GM12873 (cell line): Measurements from ENCODE around the gene ZNF830.
A peak's percentile ranks its signal among the peaks of the same experiment; 100 is the strongest.

Experiments
- CTCF ChIP-seq: IDR thresholded peaks from 2 replicates; pipeline ENCODE4 v1.5.1; 2012; ENCODE audit warnings: low read depth, mild to moderate bottlenecking, moderate library complexity, low read length, control low read depth; ENCODE audit not compliant: insufficient read depth; ENCODE audit errors: missing control alignments

ZNF830 gene

GRCh38 chr17:34993031-34993430 is 31.7 kb downstream of the ZNF830 start:
- TF ChIP-seq CTCF: no peak

DNA sequence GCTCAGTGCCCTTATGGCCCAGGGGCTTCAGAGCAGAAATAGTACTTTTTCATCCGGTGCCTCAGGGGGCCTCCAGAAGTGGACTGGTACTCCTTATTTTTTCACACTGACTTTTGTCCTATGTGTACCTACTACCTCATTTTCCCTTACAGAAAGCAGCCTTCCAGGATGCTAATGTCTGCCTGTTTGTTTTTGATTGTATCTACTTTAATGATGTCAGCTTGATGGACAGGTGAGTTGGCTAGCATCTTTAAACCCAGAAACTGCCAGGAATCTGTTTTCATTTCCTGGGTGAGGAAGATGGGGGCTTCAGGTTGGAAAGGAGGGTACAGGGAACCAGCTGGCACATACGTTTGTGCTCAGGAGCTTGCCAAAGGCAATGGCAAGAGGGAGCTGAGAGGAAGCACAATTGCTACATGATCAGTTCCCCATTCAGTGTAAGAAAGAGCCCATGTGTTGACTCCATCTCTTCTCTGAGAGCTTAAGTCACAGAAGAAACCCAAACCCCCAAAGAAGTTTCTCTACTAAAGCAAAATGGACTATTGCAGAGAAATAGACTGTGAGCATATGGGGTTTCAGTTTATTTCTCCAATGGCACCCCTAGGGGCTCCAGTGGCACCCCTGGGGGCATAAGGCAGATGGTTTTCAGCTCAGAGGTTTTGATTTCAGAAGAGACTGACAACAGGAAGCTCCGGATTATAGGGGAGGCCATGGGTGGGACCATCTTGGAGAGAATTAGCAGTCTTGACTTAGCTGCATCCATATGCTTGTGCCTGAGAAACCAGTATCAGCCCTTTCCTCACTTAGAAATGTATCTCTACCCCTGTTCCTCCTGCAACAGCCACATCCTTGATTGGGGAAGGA is 35.3 kb downstream of the ZNF830 start:
- TF ChIP-seq CTCF: no peak

DNA sequence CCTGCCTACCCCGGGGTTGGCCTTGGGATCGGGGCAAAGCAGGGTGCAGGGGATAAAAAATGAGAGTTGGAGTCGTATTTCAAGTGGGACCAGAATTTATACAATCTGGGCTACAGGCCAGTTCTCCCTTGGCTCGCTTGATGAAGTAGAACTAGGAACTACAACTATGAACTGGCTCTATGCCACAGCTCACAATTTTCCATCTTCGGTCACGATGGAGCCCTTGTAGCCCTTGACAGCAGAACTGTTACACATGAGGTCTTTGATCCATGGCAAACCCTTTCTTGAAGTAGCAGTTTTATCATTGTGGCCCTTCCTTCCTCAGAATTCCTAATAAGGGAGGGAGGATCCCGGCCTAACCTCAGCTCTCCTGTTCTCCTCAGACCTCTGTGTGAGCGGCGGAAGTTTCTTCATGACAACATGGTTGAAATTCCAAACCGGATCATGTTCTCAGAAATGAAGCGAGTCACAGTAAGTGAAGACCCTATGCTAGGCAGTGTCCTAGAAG is 36.1 kb downstream of the ZNF830 start:
- TF ChIP-seq CTCF: no peak

GRCh38 chr17:34998205-34998604 is 36.9 kb downstream of the ZNF830 start:
- TF ChIP-seq CTCF: peak; percentile 97

GRCh38 chr17:34999456-34999855 is 38.1 kb downstream of the ZNF830 start:
- no peak for TF ChIP-seq CTCF

GRCh38 chr17:35001549-35001948 is 40.2 kb downstream of the ZNF830 start:
- TF ChIP-seq CTCF: no peak

DNA sequence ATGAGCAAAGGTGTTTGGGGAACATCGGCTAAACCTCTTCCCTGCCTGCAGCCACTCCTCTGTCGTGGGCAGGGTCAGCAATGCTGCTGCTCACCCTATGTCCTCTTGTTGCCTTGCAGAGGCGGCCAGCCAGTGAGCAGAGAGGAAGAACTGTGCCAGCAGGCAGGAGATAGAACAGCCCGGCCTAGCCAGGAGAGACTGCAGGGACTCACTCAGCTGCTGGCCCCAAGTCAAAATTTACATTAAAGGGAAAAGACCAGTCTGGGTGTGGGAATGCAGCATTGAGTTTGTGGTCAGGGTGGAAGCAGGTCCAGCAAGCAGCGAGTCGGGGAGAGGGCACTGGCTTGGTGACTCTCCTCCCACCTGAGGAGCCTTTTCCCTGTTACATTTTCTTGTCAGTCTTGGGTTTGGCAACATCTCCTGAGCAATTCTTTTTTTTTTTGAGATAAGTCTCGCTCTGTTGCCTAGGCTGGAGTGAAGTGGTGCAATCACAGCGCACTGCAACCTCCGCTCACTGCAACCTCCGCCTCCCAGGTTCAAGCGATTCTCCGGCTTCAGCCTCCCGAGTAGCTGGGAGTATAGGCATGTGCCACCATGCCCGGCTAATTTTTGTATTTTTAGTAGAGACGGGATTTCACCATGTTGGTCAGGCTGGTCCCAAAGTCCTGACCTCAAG is 41.7 kb downstream of the ZNF830 start:
- TF ChIP-seq CTCF: no peak
